HG03457 (cell line): ENCODE data around the gene NRG4.
"Not testable (repeated sequence)": the region's sequence is repeated elsewhere in the genome, so short reads cannot be mapped to it uniquely, and the experiment has no call there.

ENCODE experiments used
- ATAC-seq: cut with Tn5 transposase; IDR thresholded peaks from one replicate; pipeline ENCODE4 v1.9.1; 2021; ENCODE audit warnings: moderate number of reproducible peaks; ENCODE audit not compliant: unreplicated experiment

NRG4 gene

DNA sequence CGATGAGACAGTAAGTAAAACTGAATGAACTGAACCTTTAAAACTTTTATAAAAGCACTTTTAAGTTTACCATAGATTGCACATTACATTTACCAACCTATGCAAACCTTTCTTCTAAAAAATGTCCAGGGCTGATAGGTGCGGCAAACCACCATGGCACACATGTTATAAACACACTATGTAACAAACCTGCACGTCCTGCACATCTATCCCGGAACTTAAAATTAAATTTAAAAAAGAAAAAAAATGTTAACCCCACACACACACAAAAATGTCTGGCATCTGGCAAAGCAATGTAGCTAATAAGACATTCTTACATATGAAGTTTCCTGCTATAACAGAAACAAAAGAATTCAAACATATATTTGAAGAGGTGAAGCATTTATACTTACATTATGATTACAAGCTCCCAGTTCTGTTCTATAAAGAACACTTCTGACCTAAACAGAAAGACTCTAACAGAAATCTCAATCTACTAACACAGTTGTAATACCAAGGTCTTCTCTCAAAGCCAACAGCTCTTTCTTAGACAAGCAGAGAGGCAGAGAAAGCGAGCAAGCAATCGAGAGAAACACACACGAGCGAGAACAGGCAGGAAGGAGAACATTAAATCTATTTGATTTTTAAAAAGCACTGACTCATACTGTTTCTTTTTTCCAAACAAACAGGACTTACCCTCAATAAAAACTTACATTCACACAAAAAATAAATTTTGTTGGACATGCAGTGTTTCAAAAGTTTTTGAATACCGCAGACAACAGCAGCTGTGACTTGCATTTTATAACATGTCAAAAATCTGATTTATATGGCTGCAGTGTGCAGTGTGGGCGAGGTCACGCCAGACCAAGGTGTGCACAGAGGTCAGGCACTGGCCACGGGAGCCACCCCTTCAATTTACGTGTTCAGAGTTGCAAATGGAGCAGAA is at the start of gene NRG4:
TSS of gene NRG4 (minus strand) at position 798 of the 925 bp plus-strand sequence. CDS start 1,194 bp downstream, outside the sequence.
- ATAC-seq = no peak

DNA sequence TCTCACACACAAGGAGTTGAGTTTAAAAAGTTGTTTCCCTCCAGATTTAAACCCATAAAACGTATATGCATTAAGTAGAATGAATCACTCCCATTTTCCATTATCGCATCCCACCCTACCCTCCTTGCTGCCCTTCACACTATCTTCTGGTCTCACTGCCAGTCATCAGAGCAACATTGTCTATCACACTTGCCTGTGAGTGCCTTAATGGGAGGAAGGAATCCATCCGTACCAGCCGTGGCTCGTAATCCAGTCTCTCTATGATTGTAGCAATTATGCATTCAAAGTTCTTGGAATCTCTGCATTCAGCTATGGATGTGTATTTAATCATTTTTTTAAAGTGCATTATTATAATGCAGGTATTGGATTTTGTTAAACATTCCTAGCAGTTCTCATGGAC is 49.5 kb upstream of the NRG4 start:
- no peak for ATAC-seq

DNA sequence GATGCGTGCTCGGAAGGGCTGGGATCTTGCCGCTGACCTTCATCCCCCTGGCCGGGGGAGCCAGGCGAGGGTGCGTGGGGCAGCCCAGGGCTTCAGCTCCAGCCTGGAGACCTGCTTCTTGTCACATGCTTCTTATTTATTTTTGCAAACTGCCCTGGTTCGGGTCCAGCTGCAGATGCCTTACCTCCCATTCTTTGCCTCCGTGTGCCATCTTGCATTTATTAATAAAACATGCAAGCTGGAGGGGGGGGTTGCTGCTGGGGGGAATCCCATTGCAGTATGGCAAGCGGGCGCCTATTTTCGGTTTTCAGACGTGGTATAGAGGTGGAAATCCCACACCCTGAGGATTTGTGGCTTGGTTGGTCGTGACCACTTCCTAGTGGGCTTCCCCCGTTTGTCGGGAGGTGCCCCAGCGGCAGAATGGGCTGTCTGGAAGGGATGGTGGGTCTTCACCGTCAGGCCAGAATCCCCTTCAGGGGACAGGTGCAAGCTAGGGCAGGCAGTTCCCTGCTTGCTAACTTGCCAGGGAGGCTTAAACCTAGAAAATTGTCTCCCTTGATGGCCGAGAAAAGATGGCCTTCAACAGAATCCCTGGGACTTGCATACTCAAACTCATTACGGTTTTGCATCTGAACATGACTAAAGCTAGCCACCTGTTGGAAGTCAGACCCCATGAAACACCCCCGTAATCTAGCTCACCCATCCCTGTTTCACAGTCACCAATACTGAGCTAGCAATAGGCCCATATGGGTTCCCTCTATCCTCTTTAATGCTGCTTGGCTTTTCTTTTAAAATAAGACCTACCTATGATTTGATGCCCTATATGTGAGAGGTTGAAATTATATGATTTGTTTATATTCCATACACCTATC is 48.1 kb upstream of the NRG4 start:
- no peak for ATAC-seq

- no peak for ATAC-seq
These were observed 47.3 kb upstream of the NRG4 start, which contains the start of gene TMEM266 for GRCh38 chr15:76059320-76060117. Gene TMEM266, plus strand, starts transcription at chr15:76059985. Its CDS starts 74,279 bp downstream, at chr15:76134264.

DNA sequence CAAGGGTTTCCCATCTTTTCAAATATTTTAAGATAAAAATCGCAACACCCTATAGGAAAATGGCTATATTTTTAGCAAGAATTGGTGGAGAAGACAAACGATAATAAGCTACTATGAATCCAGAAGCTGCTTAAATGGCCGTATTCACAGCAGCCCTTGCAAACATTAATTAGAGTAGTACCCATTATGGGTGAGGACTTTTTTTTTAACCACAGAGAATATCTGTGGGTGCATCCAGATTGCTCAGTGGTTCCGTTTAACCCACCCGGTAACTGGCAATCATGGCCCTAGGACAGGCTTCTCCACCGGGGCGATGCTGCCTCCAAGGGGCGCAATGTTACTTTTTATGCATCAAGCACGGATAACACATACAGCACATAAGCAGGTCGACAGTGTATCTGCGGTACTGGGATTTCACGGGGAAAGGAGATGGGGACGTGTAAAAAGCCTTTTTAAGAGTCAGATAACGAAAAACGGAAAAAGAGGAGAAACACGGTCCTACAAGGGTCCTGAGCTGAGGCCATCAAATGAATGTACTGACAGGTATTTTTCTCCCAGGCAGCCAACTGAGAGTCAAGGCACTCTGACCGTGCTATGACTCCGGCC is 46.6 kb upstream of the NRG4 start:
- ATAC-seq = no peak

DNA sequence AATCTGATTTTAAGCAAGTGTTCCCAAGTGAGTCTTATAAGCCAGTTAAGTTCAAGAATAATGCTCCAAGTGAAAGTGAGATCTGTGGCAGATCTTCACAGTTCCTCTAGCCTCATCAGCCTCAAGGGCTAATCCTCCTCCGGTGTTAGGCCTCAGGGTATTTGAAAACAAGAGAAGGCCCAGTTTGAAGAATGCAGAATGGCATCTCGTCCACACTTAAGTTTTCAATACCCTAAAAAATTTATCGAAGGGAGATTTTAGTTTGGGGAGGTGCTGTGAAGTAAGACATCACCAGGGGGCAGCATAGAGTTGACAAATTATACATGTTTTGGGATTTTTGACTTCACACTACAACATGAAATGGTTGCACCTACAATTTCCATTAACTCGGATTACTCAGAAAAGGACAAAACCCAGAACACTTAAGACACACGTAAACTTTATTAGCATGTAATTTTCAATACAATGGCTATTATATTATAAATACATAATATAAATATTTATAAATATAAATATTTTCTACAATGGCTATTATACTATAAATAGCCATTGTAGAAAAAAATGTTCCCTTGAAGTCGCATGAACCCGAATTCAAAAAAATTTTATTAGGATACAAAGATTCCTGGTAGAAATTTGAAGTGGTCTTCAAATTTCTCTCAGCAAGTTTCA is 45.2 kb upstream of the NRG4 start:
- no peak for ATAC-seq

DNA sequence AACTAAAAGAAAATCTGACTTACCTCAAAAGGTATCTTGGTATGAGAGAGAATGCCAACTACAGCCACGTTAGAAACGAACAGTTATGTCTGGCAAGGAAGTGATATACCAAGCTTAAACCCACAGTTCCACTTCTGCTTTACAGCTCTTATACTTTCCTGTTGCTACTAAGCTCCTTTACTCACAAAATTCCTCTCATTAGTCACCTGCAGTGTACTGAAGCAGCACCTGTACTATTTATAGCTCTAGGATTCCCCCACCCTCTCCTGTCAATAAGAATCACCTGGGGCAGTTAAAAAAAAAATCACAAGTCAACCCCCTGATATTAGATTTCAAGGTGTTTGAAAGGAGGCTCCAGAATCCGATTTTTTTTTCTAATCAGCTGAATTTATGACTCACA is 44.7 kb upstream of the NRG4 start:
- peak; percentile 51 for ATAC-seq

DNA sequence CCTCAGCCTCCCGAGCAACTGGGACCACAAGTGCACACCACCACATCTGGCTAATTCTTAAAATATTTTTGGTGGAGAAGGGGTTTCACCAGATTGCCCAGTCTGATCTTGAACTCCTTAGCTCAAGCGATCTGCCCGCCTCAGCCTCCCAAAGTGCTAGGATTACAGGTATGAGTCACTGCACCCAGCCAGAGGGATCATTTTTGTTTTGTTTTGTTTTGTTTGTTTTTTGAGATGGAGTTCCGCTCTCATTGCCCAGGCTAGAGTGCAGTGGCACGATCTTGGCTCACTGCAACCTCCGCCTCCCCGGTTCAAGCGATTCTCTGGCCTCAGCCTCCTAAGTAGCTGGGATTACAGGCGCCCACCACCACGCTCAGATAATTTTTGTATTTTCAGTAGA is 42.0 kb upstream of the NRG4 start:
- not testable (repeated sequence) for ATAC-seq

GRCh38 chr15:76038512-76038911 is 26.3 kb upstream of the NRG4 start:
- ATAC-seq = no peak

DNA sequence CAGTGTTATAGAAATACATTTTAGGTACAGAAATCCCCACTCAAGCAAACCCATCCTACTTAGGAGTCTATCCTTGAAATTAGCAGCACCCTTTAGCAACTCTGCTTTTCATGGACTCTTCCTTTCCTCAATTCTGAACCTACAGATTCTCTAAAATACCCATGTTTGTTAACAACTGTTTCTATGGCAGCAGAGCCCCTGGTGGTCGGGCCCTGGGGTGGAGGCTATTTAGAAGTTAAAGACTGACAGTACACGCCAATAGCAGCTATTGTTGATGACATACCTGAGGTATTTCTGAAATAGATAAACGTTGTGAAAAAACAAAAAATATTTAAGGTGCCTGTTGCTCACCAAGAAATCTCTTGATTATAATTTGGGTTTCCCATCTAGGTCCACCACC is 23.4 kb upstream of the NRG4 start:
- ATAC-seq = no peak

GRCh38 chr15:76034111-76034510 is 21.9 kb upstream of the NRG4 start:
- ATAC-seq = no peak

- no peak for ATAC-seq
These were observed 21.2 kb upstream of the NRG4 start for GRCh38 chr15:76033438-76033837.

DNA sequence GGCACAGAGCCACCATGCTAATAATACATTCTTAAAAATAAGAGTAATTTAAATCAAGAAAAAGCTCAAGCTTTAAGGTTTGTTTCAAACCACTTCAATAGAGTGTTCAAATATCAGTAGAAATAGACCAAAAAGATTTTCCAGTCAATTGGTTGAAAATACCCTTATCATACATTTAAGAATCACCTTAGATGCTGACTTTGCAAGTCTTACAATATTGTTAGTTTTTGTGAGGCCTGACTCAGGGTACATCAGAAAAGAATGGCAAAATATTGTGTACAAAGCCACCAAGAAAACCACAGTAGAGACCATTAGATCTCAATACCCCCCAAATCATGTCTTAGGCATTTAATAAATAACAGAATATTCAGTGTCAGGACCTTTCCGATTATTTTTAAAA is 19.8 kb upstream of the NRG4 start:
- no peak for ATAC-seq

GRCh38 chr15:76024021-76024768 is 12.0 kb upstream of the NRG4 start:
- ATAC-seq = no peak

DNA sequence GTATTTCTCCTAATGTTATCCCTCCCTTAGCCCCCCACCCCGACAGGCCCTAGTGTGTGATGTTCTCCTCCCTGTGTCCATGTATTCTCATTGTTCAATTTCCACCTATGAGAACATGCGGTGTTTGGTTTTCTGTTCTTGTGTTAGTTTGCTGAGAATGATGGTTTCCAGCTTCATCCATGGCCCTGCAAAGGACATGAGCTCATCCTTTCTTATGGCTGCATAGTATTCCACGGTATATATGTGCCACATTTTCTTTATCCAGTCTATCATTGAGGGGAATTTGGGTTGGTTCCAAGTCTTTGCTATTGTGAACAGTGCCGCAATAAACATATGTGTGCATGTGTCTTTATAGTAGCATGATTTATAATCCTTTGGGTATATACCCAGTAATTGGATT is 1.2 kb upstream of the NRG4 start:
- not testable (repeated sequence) for ATAC-seq

DNA sequence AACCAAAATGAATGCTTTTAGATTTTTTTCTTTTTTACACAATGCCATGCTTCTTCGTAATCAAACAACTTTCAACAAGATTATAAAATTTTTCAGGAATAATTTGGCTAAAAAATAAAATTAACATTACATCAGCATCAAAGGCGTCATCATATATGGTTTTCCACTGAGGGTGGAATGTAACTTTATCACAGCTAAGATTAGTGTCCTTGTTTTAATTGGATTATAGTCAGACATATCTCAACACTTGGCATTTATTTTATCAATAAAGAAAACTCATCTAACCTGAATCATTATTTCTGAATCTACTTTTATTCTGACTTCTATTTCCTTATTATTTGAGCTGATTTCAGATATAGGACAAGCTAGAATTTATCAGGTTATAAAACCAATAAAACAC is 1.6 kb downstream of the NRG4 start:
- ATAC-seq = no peak

DNA sequence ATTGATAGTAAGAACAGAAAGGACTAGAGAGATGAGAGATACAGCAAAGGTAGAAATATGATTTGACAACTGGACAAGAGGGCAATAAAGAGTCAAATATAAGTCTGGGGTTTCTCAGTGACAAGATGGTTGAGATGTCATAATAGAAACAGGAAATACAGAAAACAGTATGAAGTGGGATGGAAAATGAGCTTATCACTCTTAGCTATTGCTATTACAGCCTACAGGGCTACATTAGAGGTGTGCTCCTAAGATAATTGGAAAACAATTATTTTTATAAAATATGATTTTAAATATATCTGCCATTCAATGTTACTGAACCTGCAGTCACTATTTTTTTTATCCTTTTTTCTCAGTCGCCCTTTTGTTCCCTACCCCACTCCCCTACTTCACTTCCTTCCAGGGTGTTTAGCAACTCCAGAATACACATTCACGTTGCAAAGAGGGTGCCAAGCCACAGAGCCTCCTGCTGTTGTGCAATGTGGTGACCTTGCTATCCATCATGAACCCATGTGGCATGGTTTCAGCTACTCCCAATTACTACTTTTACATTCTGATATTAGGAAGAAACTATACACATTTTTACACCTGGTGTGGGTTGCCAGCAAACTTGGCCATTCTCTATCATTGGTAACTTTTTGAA is 6.0 kb downstream of the NRG4 start:
- ATAC-seq = no peak

DNA sequence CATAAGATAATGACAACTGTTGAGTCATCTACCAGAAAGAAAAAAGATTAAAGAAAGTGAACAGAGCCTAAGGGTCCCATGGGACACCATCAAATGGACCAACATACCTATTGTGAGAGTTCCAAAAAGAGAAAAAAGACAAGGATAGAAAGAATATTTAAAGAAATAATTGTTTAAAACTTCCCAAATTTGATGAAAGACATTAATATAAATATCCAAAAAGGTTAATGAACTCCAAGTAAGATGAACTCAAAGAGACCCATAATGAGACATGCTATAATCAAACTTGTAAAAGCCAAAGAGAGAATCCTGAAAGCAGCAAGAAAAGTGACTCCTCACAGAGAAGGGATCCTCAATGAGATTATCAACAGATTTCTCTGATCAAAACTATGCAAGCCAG is 8.9 kb downstream of the NRG4 start:
- ATAC-seq = no peak

DNA sequence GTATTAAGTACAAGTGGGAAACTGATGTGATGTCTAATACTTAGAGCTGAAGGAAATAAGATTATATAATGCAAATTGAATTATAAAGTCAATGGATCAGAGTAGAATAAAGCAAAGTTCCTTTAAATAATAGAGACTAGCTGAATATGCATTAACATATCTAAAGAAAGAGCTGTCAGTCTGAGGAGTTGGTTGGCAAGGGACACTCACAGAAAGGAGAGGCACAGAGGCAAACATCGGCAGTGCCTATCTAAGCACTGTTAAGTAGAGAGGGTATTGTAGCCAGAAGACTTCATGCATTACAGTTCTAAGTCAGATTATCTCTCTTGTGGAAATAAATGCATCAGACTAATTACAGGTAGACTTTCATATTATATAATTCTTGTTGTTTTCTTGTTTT is 16.6 kb downstream of the NRG4 start:
- ATAC-seq = no peak
